WERI-Rb-1 (cell line): Measurements from ENCODE around the gene FBXL5.

Source experiments
- DNase-seq: peaks from one replicate; pipeline ENCODE4 v3.0.0-alpha.2; 2020
- H3K27ac ChIP-seq: fragments of 250-450 bp; sonication (Bioruptor Pico); 2 replicates; pipeline ENCODE4 v1.5.1; 2020; ENCODE audit warnings: mild to moderate bottlenecking, moderate library complexity
- H3K27me3 ChIP-seq: fragments of 250-450 bp; sonication (Bioruptor Pico); 2 replicates; pipeline ENCODE4 v1.5.1; 2021; ENCODE audit warnings: mild to moderate bottlenecking, low read depth, moderate library complexity; ENCODE audit not compliant: insufficient read depth, severe bottlenecking
- H3K36me3 ChIP-seq: fragments of 250-450 bp; sonication (Bioruptor Pico); 2 replicates; pipeline ENCODE4 v1.5.1; 2020; ENCODE audit warnings: mild to moderate bottlenecking, moderate library complexity
- H3K4me3 ChIP-seq: 2 replicates; pipeline ENCODE4 v1.5.1; 2011; ENCODE audit warnings: low read depth, mild to moderate bottlenecking, control low read depth, low read length
- H3K9me3 ChIP-seq: fragments of 250-450 bp; sonication (Bioruptor Pico); 2 replicates; pipeline ENCODE4 v1.5.1; 2021; ENCODE audit warnings: mild to moderate bottlenecking, moderate library complexity; ENCODE audit not compliant: severe bottlenecking
- TF ChIP-seq, protein P1 (sequence below): IDR thresholded peaks from 2 replicates; pipeline ENCODE4 v1.5.1; 2011; ENCODE audit warnings: low read depth, mild to moderate bottlenecking, control low read depth, inconsistent platforms, low read length

The FBXL5 gene

GRCh38 chr4:15587649-15588048 lies 67.5 kb downstream of the FBXL5 start:
- Histone ChIP-seq H3K4me3 (no peak overlapping the region), H3K27me3 (no peaks in the 10 kb centered on the region), H3K27ac (no peak overlapping the region), H3K36me3 (no peaks in the 10 kb centered on the region; the same call in 1 of the 2 replicates), H3K9me3 (no peaks in the 10 kb centered on the region)
- TF ChIP-seq, protein P1, sequence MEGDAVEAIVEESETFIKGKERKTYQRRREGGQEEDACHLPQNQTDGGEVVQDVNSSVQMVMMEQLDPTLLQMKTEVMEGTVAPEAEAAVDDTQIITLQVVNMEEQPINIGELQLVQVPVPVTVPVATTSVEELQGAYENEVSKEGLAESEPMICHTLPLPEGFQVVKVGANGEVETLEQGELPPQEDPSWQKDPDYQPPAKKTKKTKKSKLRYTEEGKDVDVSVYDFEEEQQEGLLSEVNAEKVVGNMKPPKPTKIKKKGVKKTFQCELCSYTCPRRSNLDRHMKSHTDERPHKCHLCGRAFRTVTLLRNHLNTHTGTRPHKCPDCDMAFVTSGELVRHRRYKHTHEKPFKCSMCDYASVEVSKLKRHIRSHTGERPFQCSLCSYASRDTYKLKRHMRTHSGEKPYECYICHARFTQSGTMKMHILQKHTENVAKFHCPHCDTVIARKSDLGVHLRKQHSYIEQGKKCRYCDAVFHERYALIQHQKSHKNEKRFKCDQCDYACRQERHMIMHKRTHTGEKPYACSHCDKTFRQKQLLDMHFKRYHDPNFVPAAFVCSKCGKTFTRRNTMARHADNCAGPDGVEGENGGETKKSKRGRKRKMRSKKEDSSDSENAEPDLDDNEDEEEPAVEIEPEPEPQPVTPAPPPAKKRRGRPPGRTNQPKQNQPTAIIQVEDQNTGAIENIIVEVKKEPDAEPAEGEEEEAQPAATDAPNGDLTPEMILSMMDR = no peak
- no peak for DNase-seq

- no peak overlapping the region for H3K4me3 ChIP-seq
- no peaks in the 10 kb centered on the region; the same call in 1 of the 2 replicates for H3K36me3 ChIP-seq
- H3K27me3 ChIP-seq = no peaks in the 10 kb centered on the region
- TF ChIP-seq, protein P1 = no peak
- no peak for DNase-seq
- H3K9me3 ChIP-seq = no peaks in the 10 kb centered on the region
- H3K27ac ChIP-seq = no peak overlapping the region
Measured at GRCh38 chr4:15586066-15586465, 69.1 kb downstream of the FBXL5 start.

- TF ChIP-seq, protein P1 = no peak
- no peaks in the 10 kb centered on the region; the same call in 1 of the 2 replicates for H3K36me3 ChIP-seq
- no peak overlapping the region for H3K4me3 ChIP-seq
- no peaks in the 10 kb centered on the region for H3K9me3 ChIP-seq
- DNase-seq = no peak
- H3K27me3 ChIP-seq = no peaks in the 10 kb centered on the region
- H3K27ac ChIP-seq = no peak overlapping the region
Measured at GRCh38 chr4:15585331-15585730, 69.8 kb downstream of the FBXL5 start.

DNA sequence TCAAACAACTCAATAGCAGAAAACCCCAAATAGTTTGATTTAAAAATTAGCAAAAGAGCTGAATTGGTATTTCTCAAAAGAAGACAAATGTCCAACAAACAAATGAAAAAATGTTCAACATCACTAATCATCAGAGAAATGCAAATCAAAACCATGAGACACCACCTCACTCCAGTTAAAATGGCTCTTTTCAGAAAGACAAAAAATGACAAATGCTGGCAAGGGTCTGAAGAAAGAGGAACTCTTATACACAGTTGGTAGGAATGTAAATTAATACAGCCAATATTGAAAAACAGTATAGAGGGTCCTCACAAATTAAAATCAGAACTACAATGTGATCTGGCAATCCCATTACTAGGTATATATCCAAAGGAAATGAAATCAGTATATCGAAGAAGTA lies 70.4 kb downstream of the FBXL5 start:
- Histone ChIP-seq H3K9me3 (no peaks in the 10 kb centered on the region), H3K27me3 (no peaks in the 10 kb centered on the region), H3K36me3 (peaks cover 5% of the 10 kb centered on the region), H3K4me3 (no peak overlapping the region), H3K27ac (no peak overlapping the region)
- TF ChIP-seq, protein P1 = no peak
- no peak for DNase-seq

DNA sequence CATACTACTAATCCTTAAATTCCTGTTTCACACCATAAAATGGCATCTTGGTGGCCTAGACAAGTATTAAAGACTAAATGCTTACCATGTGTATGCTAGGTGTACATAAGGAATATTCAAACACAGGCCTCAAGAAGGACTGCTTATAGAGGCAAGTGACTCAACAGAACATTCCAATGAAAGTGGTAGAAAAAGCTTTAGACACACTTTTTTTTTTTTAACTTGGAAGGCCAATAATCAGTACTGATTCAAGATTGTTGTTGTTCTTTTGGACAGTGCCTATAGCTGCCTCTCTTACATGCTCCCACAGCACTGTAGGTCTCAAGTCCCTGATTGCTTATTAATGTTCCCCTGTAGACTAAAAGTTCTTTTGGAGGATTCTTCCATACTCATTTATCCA lies 77.6 kb downstream of the FBXL5 start:
- no peak overlapping the region for H3K4me3 ChIP-seq
- TF ChIP-seq, protein P1 = no peak
- no peak overlapping the region for H3K27ac ChIP-seq
- H3K36me3 ChIP-seq = peaks cover 9% of the 10 kb centered on the region
- H3K27me3 ChIP-seq = no peaks in the 10 kb centered on the region
- H3K9me3 ChIP-seq = no peaks in the 10 kb centered on the region
- no peak for DNase-seq

- no peak overlapping the region for H3K4me3 ChIP-seq
- no peak for DNase-seq
- H3K27ac ChIP-seq = no peak overlapping the region
- TF ChIP-seq, protein P1 = no peak
- peaks cover 9% of the 10 kb centered on the region for H3K36me3 ChIP-seq
- no peaks in the 10 kb centered on the region for H3K9me3 ChIP-seq
- no peaks in the 10 kb centered on the region for H3K27me3 ChIP-seq
Measured at GRCh38 chr4:15575966-15576365, 79.2 kb downstream of the FBXL5 start.
